Liver (tissue), 9 donors: ENCODE measurements around the gene FILIP1. TPM values are rescaled to one million over a fixed set of nuclear protein-coding genes. Genes with fewer than 3 reads are reported as not detected.

Experiments used
- DNase-seq: peaks from one replicate; pipeline ENCODE4 v3.0.0-alpha.2; 2017; ENCODE audit warnings: low spot score
- H3K27ac ChIP-seq, 2 donors: one replicate each; pipeline ENCODE4 v1.7.0; 2013; ENCODE audit warnings: inconsistent platforms in 2 of 2, low read length in 2 of 2, control low read depth in 1 of 2, low read depth in 1 of 2, mild to moderate bottlenecking in 1 of 2
- H3K27me3 ChIP-seq, 4 donors: one replicate each; pipeline versions ENCODE4 v1.6.1 to v1.7.0; 2013; ENCODE audit warnings: low read length in 3 of 4, inconsistent platforms in 1 of 4, mild to moderate bottlenecking in 1 of 4, moderate library complexity in 1 of 4; ENCODE audit not compliant: control insufficient read depth in 4 of 4, insufficient read depth in 4 of 4
- H3K36me3 ChIP-seq, 4 donors: one replicate each; pipeline versions ENCODE4 v1.6.1 to v1.7.0; 2013; ENCODE audit warnings: low read length in 3 of 4, mild to moderate bottlenecking in 3 of 4, low read depth in 1 of 4, moderate library complexity in 1 of 4; ENCODE audit not compliant: control insufficient read depth in 4 of 4, insufficient read depth in 3 of 4
- H3K4me1 ChIP-seq, 4 donors: one replicate each; pipeline versions ENCODE4 v1.6.1 to v1.7.0; 2013; ENCODE audit warnings: low read length in 3 of 4, mild to moderate bottlenecking in 3 of 4, moderate library complexity in 1 of 4; ENCODE audit not compliant: control insufficient read depth in 4 of 4, insufficient read depth in 4 of 4
- H3K4me3 ChIP-seq, 3 donors: one replicate each; pipeline versions ENCODE4 v1.6.1 to v1.7.0; 2013; ENCODE audit warnings: low read length in 3 of 3, control low read depth in 1 of 3, low read depth in 1 of 3, mild to moderate bottlenecking in 1 of 3
- H3K9ac ChIP-seq, 2 donors: one replicate each; pipeline ENCODE4 v1.7.0; 2013; ENCODE audit warnings: low read length in 2 of 2, mild to moderate bottlenecking in 2 of 2, moderate library complexity in 2 of 2, control low read depth in 1 of 2, low read depth in 1 of 2
- H3K9me3 ChIP-seq, 4 donors: one replicate each; pipeline versions ENCODE4 v1.6.1 to v1.7.0; 2013; ENCODE audit warnings: low read length in 3 of 4; ENCODE audit not compliant: control insufficient read depth in 4 of 4
- ATF3 ChIP-seq: IDR thresholded peaks from 2 replicates; pipeline ENCODE4 v1.6.1; 2016; ENCODE audit warnings: antibody characterized with exemption
- CTCF ChIP-seq: fragments of 150-350 bp; IDR thresholded peaks from 2 replicates; pipeline ENCODE4 v1.5.1; 2017; ENCODE audit warnings: improper control_type of control experiment, low read depth, low read length; ENCODE audit not compliant: missing input control
- EGR1 ChIP-seq, 2 donors: IDR thresholded peaks; 2 replicates each; pipeline ENCODE4 v1.6.1; 2016 to 2018; ENCODE audit warnings: antibody characterized with exemption in 2 of 2, low read depth in 2 of 2
- FOXA1 ChIP-seq: IDR thresholded peaks from 2 replicates; pipeline ENCODE4 v1.6.1; 2016; ENCODE audit warnings: antibody characterized with exemption
- FOXA2 ChIP-seq: IDR thresholded peaks from 2 replicates; pipeline ENCODE4 v1.6.1; 2016; ENCODE audit warnings: antibody characterized with exemption
- GABPA ChIP-seq, 2 donors: IDR thresholded peaks in 1 of 2; conservative IDR thresholded peaks in 1 of 2; 2 replicates each; pipeline ENCODE4 v1.6.1; 2016; ENCODE audit warnings: antibody characterized with exemption in 2 of 2, mild to moderate bottlenecking in 1 of 2, moderate library complexity in 1 of 2
- HNF4A ChIP-seq, 2 donors: conservative IDR thresholded peaks; 2 replicates each; pipeline ENCODE4 v1.6.1; 2016; ENCODE audit warnings: antibody characterized with exemption in 2 of 2, mild to moderate bottlenecking in 2 of 2
- JUND ChIP-seq, 2 donors: IDR thresholded peaks; 2 replicates each; pipeline ENCODE4 v1.6.1; 2016; ENCODE audit warnings: antibody characterized with exemption in 2 of 2
- MAX ChIP-seq: IDR thresholded peaks from 2 replicates; pipeline ENCODE4 v1.6.1; 2016; ENCODE audit warnings: antibody characterized with exemption
- NR2F2 ChIP-seq: IDR thresholded peaks from 2 replicates; pipeline ENCODE4 v1.6.1; 2016; ENCODE audit warnings: antibody characterized with exemption
- RAD21 ChIP-seq, 2 donors: IDR thresholded peaks; 2 replicates each; pipeline ENCODE4 v1.6.1; 2016; ENCODE audit warnings: antibody characterized with exemption in 2 of 2, mild to moderate bottlenecking in 2 of 2
- REST ChIP-seq: IDR thresholded peaks from 2 replicates; pipeline ENCODE4 v1.6.1; 2016; ENCODE audit warnings: antibody characterized with exemption, mild to moderate bottlenecking
- RXRA ChIP-seq, 2 donors: IDR thresholded peaks; 2 replicates each; pipeline ENCODE4 v1.6.1; 2017 to 2018; ENCODE audit warnings: antibody characterized with exemption in 2 of 2, mild to moderate bottlenecking in 1 of 2
- SP1 ChIP-seq: IDR thresholded peaks from 2 replicates; pipeline ENCODE4 v1.6.1; 2018; ENCODE audit warnings: antibody characterized with exemption, mild to moderate bottlenecking
- TAF1 ChIP-seq: conservative IDR thresholded peaks from 2 replicates; pipeline ENCODE4 v1.6.1; 2016; ENCODE audit warnings: antibody characterized with exemption, mild to moderate bottlenecking
- YY1 ChIP-seq: IDR thresholded peaks from 2 replicates; pipeline ENCODE4 v1.6.1; 2016; ENCODE audit warnings: antibody characterized with exemption, mild to moderate bottlenecking
- ZBTB33 ChIP-seq: IDR thresholded peaks from 2 replicates; pipeline ENCODE4 v1.6.1; 2016; ENCODE audit warnings: antibody characterized with exemption
- WGBS: extraction: QIAGEN DNeasy Blood & Tissue Kit; methylation state at CpG from one replicate; pipeline ENCODE4 v1.1.7; 2013; 5-methylcytosine and 5-hydroxymethylcytosine counted together
- polyA plus RNA-seq, 2 donors: library from polyadenylated mRNA; stranded (reverse) in 1 of 2; unstranded in 1 of 2; fragments of 200-250 nt in 1 of 2; fragments of >200 nt in 1 of 2; fragmentation: Nextera tagmentation in 1 of 2; extraction: Ambion mirVana in 1 of 2; gene quantifications; one replicate each; pipeline versions ENCODE4 v1.2.1 to v1.2.3, GENCODE V29; 2013 to 2015
- total RNA-seq, 2 donors: library from RNA; depleted of rRNA; stranded (reverse); fragments of >200 nt; gene quantifications; one replicate each; pipeline ENCODE4 v1.2.3, GENCODE V29; 2014
- donor health status: healthy.
- donor health status: healthy.
- donor health status: healthy.
- donor health status: healthy.
- donor health status: healthy.

The FILIP1 gene
- total and polyA plus RNA-seq, 4 donors = 0.70 to 2.8 (median 1.1) TPM

GRCh38 chr6:75397656-75398465 lies 95.7 kb downstream of the FILIP1 start:
- 61% methylated on average over 4 of the region's 4 CpGs for WGBS
- H3K36me3 ChIP-seq = no peaks in the 10 kb centered on the region
- H3K27me3 ChIP-seq = peaks cover 0 to 3% (median 0%) of the 10 kb centered on the region in 4 donors
- no peak overlapping the region for H3K27ac ChIP-seq
- H3K4me1 ChIP-seq = no peaks in the 10 kb centered on the region
- no peak for DNase-seq
- no peak overlapping the region for H3K4me3 ChIP-seq
- no peak for TF ChIP-seq RXRA (IDR thresholded peaks at IDR 0.05)
- no peak for TF ChIP-seq HNF4A (conservative IDR thresholded peaks at IDR 0.05)
- TF ChIP-seq EGR1 (IDR thresholded peaks at IDR 0.05; ENCODE audit: low read depth in 2 of 2) = no peak
- no peak for TF ChIP-seq MAX
- no peak for TF ChIP-seq ZBTB33
- TF ChIP-seq SP1 = no peak
- TF ChIP-seq FOXA2 = no peak
- no peak for TF ChIP-seq CTCF
- TF ChIP-seq FOXA1 = no peak
- no peak for TF ChIP-seq NR2F2
- no peak for TF ChIP-seq GABPA (IDR thresholded peaks at IDR 0.05 in 1 of 2, conservative IDR thresholded peaks at IDR 0.05 in 1 of 2)
- no peak for TF ChIP-seq JUND (IDR thresholded peaks at IDR 0.05)
- no peak for TF ChIP-seq TAF1
- TF ChIP-seq REST = no peak
- TF ChIP-seq RAD21 (IDR thresholded peaks at IDR 0.05) = no peak
- TF ChIP-seq YY1 = no peak
- TF ChIP-seq ATF3 = no peak
- H3K9me3 ChIP-seq = no peaks in the 10 kb centered on the region
- H3K9ac ChIP-seq = no peak overlapping the region
